Endothelial cell of umbilical vein (primary cell): ENCODE data around the gene PRSS56. TPM values are rescaled to one million over a fixed set of nuclear protein-coding genes. Genes with fewer than 3 reads are reported as not detected.

ENCODE experiments used
- BruUV-seq: library from RNA; stranded (reverse); fragments of 400-500 nt; replicated peaks from 2 replicates; lab custom pipeline; 2021; lab: Mats Ljungman, UMichigan
- CTCF ChIA-PET: fragments of 300-600, 350-600 bp; sonication (Branson Sonifier 250); formaldehyde crosslinking; loops from one replicate; lab custom pipeline; 2021; ENCODE audit warnings: antibody characterized with exemption, inconsistent platforms; lab: Charles Lee
- POLR2A ChIA-PET: fragments of 300-600, 350-600 bp; sonication (Branson Sonifier 250); formaldehyde crosslinking; loops from one replicate; lab custom pipeline; 2021; ENCODE audit warnings: antibody characterized with exemption, inconsistent platforms; lab: Charles Lee
- DNase-seq: peaks from one replicate; pipeline ENCODE4 v3.0.0-alpha.2; 2011; ENCODE audit warnings: low read depth, low spot score
- FAIRE-seq: peaks from 2 replicates; lab custom pipeline; 2011; peaks lifted over from hg19 to GRCh38; lab: Jason Lieb, UNC
- H2AFZ ChIP-seq: 2 replicates; pipeline ENCODE4 v1.6.0; 2012; ENCODE audit warnings: low read depth, low read length, control low read depth, inconsistent platforms
- H3K27ac ChIP-seq: 2 replicates; pipeline ENCODE4 v1.5.1; 2011; ENCODE audit warnings: low read depth, mild to moderate bottlenecking, control low read depth, low read length, moderate library complexity; ENCODE audit not compliant: insufficient read depth
- H3K27me3 ChIP-seq, 2 experiments: 2 replicates each; pipeline versions ENCODE4 v1.6.0 to v1.6.1; 2011; ENCODE audit warnings: low read length in 2 of 2, mixed read lengths in 1 of 2; ENCODE audit not compliant: control insufficient read depth in 2 of 2, insufficient read depth in 2 of 2
- H3K36me3 ChIP-seq, 2 experiments: 2 replicates in 1 of 2; 3 replicates in 1 of 2; pipeline ENCODE4 v1.5.1; 2011; ENCODE audit warnings: low read length in 2 of 2, mild to moderate bottlenecking in 1 of 2, moderate library complexity in 1 of 2; ENCODE audit not compliant: control insufficient read depth in 2 of 2, insufficient read depth in 2 of 2; ENCODE audit errors: extremely low read depth in 1 of 2
- H3K4me1 ChIP-seq: 3 replicates; pipeline ENCODE4 v1.5.1; 2011; ENCODE audit warnings: mild to moderate bottlenecking, low read length; ENCODE audit not compliant: control insufficient read depth, insufficient read depth; ENCODE audit errors: extremely low read depth
- H3K4me2 ChIP-seq: 2 replicates; pipeline ENCODE4 v1.6.1; 2011; ENCODE audit warnings: low read length, control low read depth, mixed read lengths; ENCODE audit not compliant: insufficient read depth
- H3K4me3 ChIP-seq, 3 experiments: fragments of 200-600 bp in 1 of 3; sonication (generic), shearing (Covaris generic) in 1 of 3; replicated peaks in 1 of 3; 2 replicates each; pipeline ENCODE4 v1.5.1; 2011 to 2016; ENCODE audit warnings: control low read depth in 3 of 3, low read length in 3 of 3, mild to moderate bottlenecking in 2 of 3, inconsistent platforms in 1 of 3, low read depth in 1 of 3, moderate library complexity in 1 of 3; ENCODE audit not compliant: insufficient read depth in 1 of 3
- H3K79me2 ChIP-seq: 2 replicates; pipeline ENCODE4 v1.6.0; 2012; ENCODE audit warnings: low read length, inconsistent platforms; ENCODE audit not compliant: control insufficient read depth, insufficient read depth
- H3K9ac ChIP-seq: replicated peaks from 2 replicates; pipeline ENCODE3; 2011; ENCODE audit warnings: low read length, control low read depth; ENCODE audit not compliant: insufficient read depth; ENCODE audit errors: extremely low read depth
- H3K9me1 ChIP-seq: replicated peaks from 3 replicates; pipeline ENCODE4 v1.6.0; 2011; ENCODE audit warnings: mild to moderate bottlenecking, low read length; ENCODE audit not compliant: control insufficient read depth, insufficient read depth; ENCODE audit errors: extremely low read depth
- H3K9me3 ChIP-seq: replicated peaks from 2 replicates; pipeline ENCODE4 v1.5.1; 2012; ENCODE audit warnings: low read length, inconsistent platforms; ENCODE audit not compliant: control insufficient read depth, insufficient read depth
- H4K20me1 ChIP-seq: replicated peaks from 2 replicates; pipeline ENCODE3; 2011; ENCODE audit warnings: mild to moderate bottlenecking, low read length; ENCODE audit not compliant: control insufficient read depth, insufficient read depth; ENCODE audit errors: extremely low read depth
- EZH2 ChIP-seq: IDR thresholded peaks from 2 replicates; pipeline ENCODE4 v1.6.1; 2012; ENCODE audit warnings: borderline replicate concordance, low read depth, mild to moderate bottlenecking, moderate library complexity, low read length, inconsistent platforms; ENCODE audit not compliant: severe bottlenecking
- FOS ChIP-seq: IDR thresholded peaks from 2 replicates; pipeline ENCODE4 v1.6.1; 2011; ENCODE audit warnings: mild to moderate bottlenecking, low read length, moderate library complexity, borderline replicate concordance; ENCODE audit not compliant: insufficient read depth
- GATA2 ChIP-seq: IDR thresholded peaks from 2 replicates; pipeline ENCODE4 v1.7.0; 2011; ENCODE audit warnings: low read depth, mild to moderate bottlenecking, moderate library complexity, mixed read lengths, low read length; ENCODE audit not compliant: insufficient read length, insufficient read depth
- JUN ChIP-seq: IDR thresholded peaks from 2 replicates; pipeline ENCODE4 v1.6.1; 2011; ENCODE audit warnings: borderline replicate concordance, low read depth; ENCODE audit not compliant: insufficient read length, insufficient read depth
- MYC ChIP-seq: IDR thresholded peaks from one replicate; pipeline ENCODE4 v1.6.1; 2011; ENCODE audit warnings: mild to moderate bottlenecking, low read depth, low read length
- POLR2A ChIP-seq: IDR thresholded peaks from 2 replicates; pipeline ENCODE4 v1.6.1; 2012; ENCODE audit warnings: low read depth, mild to moderate bottlenecking, control low read depth, low read length
- POLR2AphosphoS5 ChIP-seq: IDR thresholded peaks from 2 replicates; pipeline ENCODE4 v1.6.1; 2012; ENCODE audit warnings: low read depth, mild to moderate bottlenecking, control low read depth, low read length, moderate library complexity; ENCODE audit not compliant: insufficient read depth
- dilution Hi-C: fragments of 300-500 bp; cut with MboI; formaldehyde crosslinking; loops from one replicate; pipeline ENCODE4 v1.15.0; 2019; ENCODE audit warnings: low sequenced_read_pairs; ENCODE audit not compliant: extremely low pct_ligation_motif_present
- intact Hi-C: fragments of 100-400 bp; cut with micrococcal nuclease; formaldehyde crosslinking; loops from one replicate; pipeline ENCODE4 v1.10.0; 2022
- polyA plus RNA-seq, 4 experiments: library from polyadenylated mRNA; depleted of rRNA in 3 of 4; stranded (reverse) in 3 of 4; unstranded in 1 of 4; fragments of >200 nt; gene quantifications; 2 replicates each; pipeline versions ENCODE4 v1.2.1 to v1.2.3, GENCODE V29; 2011 to 2012; ENCODE audit warnings: missing spikeins in 1 of 4
- total RNA-seq: library from RNA; stranded (reverse); gene quantifications from 2 replicates; pipeline ENCODE4 v1.2.3, GENCODE V29; 2021
- TF ChIP-seq, protein P1 (sequence below), 2 donors: IDR thresholded peaks; 1 replicate in 1 of 2; 2 replicates in 1 of 2; pipeline ENCODE4 v1.5.1; 2011; ENCODE audit warnings: low read length in 2 of 2, mild to moderate bottlenecking in 2 of 2, moderate library complexity in 2 of 2, control low read depth in 1 of 2, inconsistent platforms in 1 of 2, low read depth in 1 of 2; ENCODE audit not compliant: insufficient read depth in 1 of 2; ENCODE audit errors: extremely low read depth in 1 of 2
- TF ChIP-seq, protein P2 (sequence below): IDR thresholded peaks from 2 replicates; pipeline ENCODE4 v1.6.1; 2011; ENCODE audit not compliant: insufficient read depth, insufficient read length

PRSS56 gene
- total and polyA plus RNA-seq, 2 donors (not counting 3 experiments of a cell fraction or from before 2014, with no cell fraction given) = not detected

DNA sequence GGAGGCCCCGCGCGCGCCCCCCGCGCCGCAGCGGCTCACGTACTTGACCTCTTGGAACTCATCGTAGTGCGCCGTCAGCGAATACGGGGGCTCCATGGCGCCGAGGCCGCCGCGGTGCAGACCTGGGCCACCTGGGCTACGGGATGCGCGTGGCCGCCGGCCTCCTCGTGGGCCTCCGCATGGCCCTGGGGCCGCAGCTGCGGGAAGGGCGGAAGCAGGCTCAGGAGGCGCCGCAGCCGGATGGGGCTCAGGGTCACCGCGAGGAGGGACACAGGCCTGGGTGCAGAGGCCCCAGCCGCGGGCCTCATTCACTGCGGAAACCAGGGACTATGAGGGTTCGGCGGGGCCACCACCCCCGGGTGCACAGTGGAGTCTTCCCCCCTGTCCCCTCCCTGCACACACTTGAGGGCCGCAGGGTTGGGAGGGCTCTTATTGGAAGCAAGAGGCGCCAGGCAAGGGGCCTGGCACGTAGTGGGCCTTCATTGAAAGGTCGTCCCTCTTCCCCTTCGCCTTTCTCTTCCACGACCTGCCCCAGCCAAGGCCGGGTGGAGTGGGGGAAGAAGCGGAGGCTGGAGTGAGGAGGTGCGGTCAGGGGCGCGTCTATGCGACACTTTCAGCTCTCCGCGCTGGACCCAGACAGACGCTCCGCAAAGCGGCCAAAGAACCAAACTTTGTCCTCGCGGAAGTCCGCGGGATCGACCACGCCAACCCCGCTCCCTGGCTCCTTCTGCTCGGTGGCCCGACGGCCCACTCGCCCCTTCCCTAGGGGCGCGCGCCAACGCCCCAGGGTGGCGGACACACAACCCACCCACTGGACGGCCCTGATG lies 33.4 kb upstream of the PRSS56 start:
- TF ChIP-seq JUN (no peak), POLR2A (no peak), POLR2AphosphoS5 (no peak), GATA2 (no peak), MYC (no peak), FOS (no peak), EZH2 (no peak)
- TF ChIP-seq, protein P1, sequence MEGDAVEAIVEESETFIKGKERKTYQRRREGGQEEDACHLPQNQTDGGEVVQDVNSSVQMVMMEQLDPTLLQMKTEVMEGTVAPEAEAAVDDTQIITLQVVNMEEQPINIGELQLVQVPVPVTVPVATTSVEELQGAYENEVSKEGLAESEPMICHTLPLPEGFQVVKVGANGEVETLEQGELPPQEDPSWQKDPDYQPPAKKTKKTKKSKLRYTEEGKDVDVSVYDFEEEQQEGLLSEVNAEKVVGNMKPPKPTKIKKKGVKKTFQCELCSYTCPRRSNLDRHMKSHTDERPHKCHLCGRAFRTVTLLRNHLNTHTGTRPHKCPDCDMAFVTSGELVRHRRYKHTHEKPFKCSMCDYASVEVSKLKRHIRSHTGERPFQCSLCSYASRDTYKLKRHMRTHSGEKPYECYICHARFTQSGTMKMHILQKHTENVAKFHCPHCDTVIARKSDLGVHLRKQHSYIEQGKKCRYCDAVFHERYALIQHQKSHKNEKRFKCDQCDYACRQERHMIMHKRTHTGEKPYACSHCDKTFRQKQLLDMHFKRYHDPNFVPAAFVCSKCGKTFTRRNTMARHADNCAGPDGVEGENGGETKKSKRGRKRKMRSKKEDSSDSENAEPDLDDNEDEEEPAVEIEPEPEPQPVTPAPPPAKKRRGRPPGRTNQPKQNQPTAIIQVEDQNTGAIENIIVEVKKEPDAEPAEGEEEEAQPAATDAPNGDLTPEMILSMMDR (IDR thresholded peaks at IDR 0.05; ENCODE audit: extremely low read depth in 1 of 2, insufficient read depth in 1 of 2, low read depth in 1 of 2, low read length in 2 of 2) = no peak
- TF ChIP-seq, protein P2, sequence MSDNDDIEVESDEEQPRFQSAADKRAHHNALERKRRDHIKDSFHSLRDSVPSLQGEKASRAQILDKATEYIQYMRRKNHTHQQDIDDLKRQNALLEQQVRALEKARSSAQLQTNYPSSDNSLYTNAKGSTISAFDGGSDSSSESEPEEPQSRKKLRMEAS = no peak
- dilution Hi-C loops = no loop called here
- H3K4me2 ChIP-seq = no peak overlapping the region
- no peaks in the 10 kb centered on the region for H3K9me1 ChIP-seq
- DNase-seq (no peak), FAIRE-seq (no peak)
- no TSS peak for BruUV-seq
- POLR2A ChIA-PET = no interaction called here
- H3K4me3 ChIP-seq = no peak overlapping the region
- no peak overlapping the region for H2AFZ ChIP-seq
- no peaks in the 10 kb centered on the region for H3K79me2 ChIP-seq
- no peak overlapping the region for H3K9ac ChIP-seq
- H3K9me3 ChIP-seq = no peaks in the 10 kb centered on the region
- no peaks in the 10 kb centered on the region for H3K4me1 ChIP-seq
- H3K27me3 ChIP-seq = peaks cover 32 to 48% of the 10 kb centered on the region in 2 experiments
- CTCF ChIA-PET = no interaction called here
- H4K20me1 ChIP-seq = no peaks in the 10 kb centered on the region
- no peak overlapping the region for H3K27ac ChIP-seq
- intact Hi-C loops = no loop called here
- no peaks in the 10 kb centered on the region for H3K36me3 ChIP-seq
